ENCODE measurements around the gene TAF10. TPM values are rescaled to one million over a fixed set of nuclear protein-coding genes. Genes with fewer than 3 reads are reported as not detected.
A peak's percentile ranks its signal among the peaks of the same experiment; 100 is the strongest.

TAF10 gene
- total RNA-seq, 1 donor from 2014 or later, result 141 TPM

GRCh38 chr11:6614446-6614845, 2.4 kb upstream of the TAF10 start:
- no peak for DNase-seq
- Mint-ChIP-seq H3K27me3 (no peaks in the 10 kb centered on the region), H3K4me1 (peaks cover 18% of the 10 kb centered on the region), H3K27ac (no peak overlapping the region), H3K4me3 (no peak overlapping the region), H3K9me3 (no peaks in the 10 kb centered on the region), H3K36me3 (ENCODE audit: low read depth) (peaks cover 44% of the 10 kb centered on the region)
- intact Hi-C loops (cut with micrococcal nuclease), result no loop called here

GRCh38 chr11:6613496-6613895, 1.5 kb upstream of the TAF10 start:
- H3K36me3 Mint-ChIP-seq (ENCODE audit: low read depth), result peaks cover 53% of the 10 kb centered on the region
- H3K4me1 Mint-ChIP-seq, result peaks cover 23% of the 10 kb centered on the region
- no peak overlapping the region for H3K27ac Mint-ChIP-seq
- no peak for DNase-seq
- intact Hi-C loops (cut with micrococcal nuclease), result loop anchor here (2.0 kb wide), 1 partner anchor 223 kb away; the partner anchor contains the start of gene SMPD1
- no peaks in the 10 kb centered on the region for H3K9me3 Mint-ChIP-seq
- no peak overlapping the region for H3K4me3 Mint-ChIP-seq
- no peaks in the 10 kb centered on the region for H3K27me3 Mint-ChIP-seq

- H3K36me3 Mint-ChIP-seq (ENCODE audit: low read depth), result peaks cover 65% of the 10 kb centered on the region
- intact Hi-C loops (cut with micrococcal nuclease), result loop anchor here (1.0 to 2.0 kb wide), 4 partner anchors 7 to 221 kb away; partner anchors contain the start of genes ILK, MRPL17, RRP8 and SMPD1
- H3K9me3 Mint-ChIP-seq, result no peaks in the 10 kb centered on the region
- H3K4me1 Mint-ChIP-seq, result peaks cover 35% of the 10 kb centered on the region
- H3K27ac Mint-ChIP-seq, result peak overlapping the region; percentile 87
- peak overlapping the region; percentile 95 for H3K4me3 Mint-ChIP-seq
- no peaks in the 10 kb centered on the region for H3K27me3 Mint-ChIP-seq
- DNase-seq, result no peak
Observed at GRCh38 chr11:6611963-6612212, 128 bp downstream of the TAF10 start.

- DNase-seq, result no peak
- Mint-ChIP-seq H3K4me1 (peaks cover 35% of the 10 kb centered on the region), H3K4me3 (peak overlapping the region; percentile 95), H3K9me3 (no peaks in the 10 kb centered on the region), H3K36me3 (ENCODE audit: low read depth) (peaks cover 64% of the 10 kb centered on the region), H3K27me3 (no peaks in the 10 kb centered on the region), H3K27ac (peak overlapping the region; percentile 87)
- intact Hi-C loops (cut with micrococcal nuclease), result loop anchor here (1.0 kb wide), 1 partner anchor 8 kb away; the partner anchor contains the start of gene TPP1
Observed at GRCh38 chr11:6611092-6611962, 689 bp downstream of the TAF10 start.

- peaks cover 40% of the 10 kb centered on the region for H3K4me1 Mint-ChIP-seq
- DNase-seq, result no peak
- no peaks in the 10 kb centered on the region for H3K27me3 Mint-ChIP-seq
- peak overlapping the region; percentile 95 for H3K4me3 Mint-ChIP-seq
- H3K9me3 Mint-ChIP-seq, result no peaks in the 10 kb centered on the region
- H3K27ac Mint-ChIP-seq, result peak overlapping the region; percentile 22
- intact Hi-C loops (cut with micrococcal nuclease), result no loop called here
- peaks cover 59% of the 10 kb centered on the region for H3K36me3 Mint-ChIP-seq (ENCODE audit: low read depth)
Observed at GRCh38 chr11:6610591-6610990, 1.4 kb downstream of the TAF10 start.

GRCh38 chr11:6609502-6610015, 2.5 kb downstream of the TAF10 start:
- H3K36me3 Mint-ChIP-seq (ENCODE audit: low read depth), result peaks cover 48% of the 10 kb centered on the region
- no peaks in the 10 kb centered on the region for H3K27me3 Mint-ChIP-seq
- DNase-seq, result no peak
- no peaks in the 10 kb centered on the region for H3K9me3 Mint-ChIP-seq
- H3K27ac Mint-ChIP-seq, result peak overlapping the region; percentile 69
- H3K4me3 Mint-ChIP-seq, result peak overlapping the region; percentile 16
- peaks cover 40% of the 10 kb centered on the region for H3K4me1 Mint-ChIP-seq
- intact Hi-C loops (cut with micrococcal nuclease), result loop anchor here (10.0 kb wide), 1 partner anchor 195 kb away; the partner anchor contains the start of gene APBB1

GRCh38 chr11:6608726-6609501, 3.1 kb downstream of the TAF10 start:
- peak overlapping the region; percentile 6 for H3K4me3 Mint-ChIP-seq
- H3K36me3 Mint-ChIP-seq (ENCODE audit: low read depth), result peaks cover 46% of the 10 kb centered on the region
- DNase-seq, result no peak
- peaks cover 40% of the 10 kb centered on the region for H3K4me1 Mint-ChIP-seq
- no peaks in the 10 kb centered on the region for H3K27me3 Mint-ChIP-seq
- intact Hi-C loops (cut with micrococcal nuclease), result loop anchor here (10.0 kb wide), 1 partner anchor 194 kb away; the partner anchor contains the start of gene APBB1
- H3K27ac Mint-ChIP-seq, result peak overlapping the region; percentile 59
- H3K9me3 Mint-ChIP-seq, result no peaks in the 10 kb centered on the region

- peak overlapping the region; percentile 87 for H3K27ac Mint-ChIP-seq
- H3K4me3 Mint-ChIP-seq, result peak overlapping the region; percentile 69
- intact Hi-C loops (cut with micrococcal nuclease), result loop anchor here (10.0 kb wide), 1 partner anchor 193 kb away; the partner anchor contains the start of gene APBB1
- no peaks in the 10 kb centered on the region for H3K27me3 Mint-ChIP-seq
- H3K9me3 Mint-ChIP-seq, result no peaks in the 10 kb centered on the region
- H3K36me3 Mint-ChIP-seq (ENCODE audit: low read depth), result peaks cover 46% of the 10 kb centered on the region
- H3K4me1 Mint-ChIP-seq, result peaks cover 40% of the 10 kb centered on the region
- DNase-seq, result no peak
Observed at GRCh38 chr11:6608011-6608410, 4.0 kb downstream of the TAF10 start.

GRCh38 chr11:6607190-6607795, 4.7 kb downstream of the TAF10 start:
- DNase-seq, result peak; percentile 54
- Mint-ChIP-seq H3K36me3 (ENCODE audit: low read depth) (peaks cover 46% of the 10 kb centered on the region), H3K9me3 (no peaks in the 10 kb centered on the region), H3K4me3 (peak overlapping the region; percentile 69), H3K27me3 (no peaks in the 10 kb centered on the region), H3K27ac (peak overlapping the region; percentile 87), H3K4me1 (peaks cover 40% of the 10 kb centered on the region)
- intact Hi-C loops (cut with micrococcal nuclease), result loop anchor here (1.0 to 10.0 kb wide), 7 partner anchors 60 to 372 kb away; partner anchors contain the start of genes APBB1, CAVIN3, FHIP1B and MRPL17

GRCh38 chr11:6606471-6607189, 5.4 kb downstream of the TAF10 start:
- Mint-ChIP-seq H3K36me3 (ENCODE audit: low read depth) (peaks cover 49% of the 10 kb centered on the region), H3K4me3 (no peak overlapping the region), H3K27me3 (no peaks in the 10 kb centered on the region), H3K4me1 (peaks cover 44% of the 10 kb centered on the region), H3K9me3 (no peaks in the 10 kb centered on the region), H3K27ac (no peak overlapping the region)
- intact Hi-C loops (cut with micrococcal nuclease), result loop anchor here (1.0 to 10.0 kb wide), 7 partner anchors 61 to 372 kb away; partner anchors contain the start of genes APBB1, CAVIN3, FHIP1B and MRPL17
- peak; percentile 91 for DNase-seq

GRCh38 chr11:6604790-6605189, 7.2 kb downstream of the TAF10 start:
- no peak overlapping the region for H3K4me3 Mint-ChIP-seq
- DNase-seq, result peak; percentile 55
- H3K4me1 Mint-ChIP-seq, result peaks cover 33% of the 10 kb centered on the region
- H3K27me3 Mint-ChIP-seq, result no peaks in the 10 kb centered on the region
- H3K36me3 Mint-ChIP-seq (ENCODE audit: low read depth), result peaks cover 37% of the 10 kb centered on the region
- intact Hi-C loops (cut with micrococcal nuclease), result loop anchor here (10.0 kb wide), 1 partner anchor 190 kb away; the partner anchor contains the start of gene APBB1
- no peak overlapping the region for H3K27ac Mint-ChIP-seq
- no peaks in the 10 kb centered on the region for H3K9me3 Mint-ChIP-seq

GRCh38 chr11:6604081-6604626, 7.9 kb downstream of the TAF10 start:
- Mint-ChIP-seq H3K27me3 (no peaks in the 10 kb centered on the region), H3K4me3 (no peak overlapping the region), H3K4me1 (peaks cover 33% of the 10 kb centered on the region), H3K9me3 (no peaks in the 10 kb centered on the region), H3K27ac (no peak overlapping the region), H3K36me3 (ENCODE audit: low read depth) (peaks cover 36% of the 10 kb centered on the region)
- peak; percentile 86 for DNase-seq
- intact Hi-C loops (cut with micrococcal nuclease), result loop anchor here (10.0 kb wide), 1 partner anchor 189 kb away; the partner anchor contains the start of gene APBB1
